Ovary (tissue), 3 donors: ENCODE results near the gene VWA7.

Experiments
- EP300 ChIP-seq: sonication (generic); formaldehyde crosslinking; IDR thresholded peaks from one replicate; pipeline ENCODE4 v1.6.1; 2017; ENCODE audit warnings: antibody characterized with exemption
- POLR2A ChIP-seq: fragments of 450-650 bp; IDR thresholded peaks from one replicate; pipeline ENCODE4 v1.6.1; 2017; ENCODE audit warnings: antibody characterized with exemption, mild to moderate bottlenecking, moderate library complexity
- TF ChIP-seq, protein P1 (sequence below), 3 donors: fragments of 450-650 bp in 2 of 3; fragments of 200-600 bp in 1 of 3; IDR thresholded peaks; one replicate each; pipeline versions ENCODE4 v1.5.1 to v1.8.0; 2016 to 2022; ENCODE audit warnings: antibody characterized with exemption in 3 of 3, mild to moderate bottlenecking in 1 of 3
- donor health status: DM: no; HTN: no; CAD: no.

DNA sequence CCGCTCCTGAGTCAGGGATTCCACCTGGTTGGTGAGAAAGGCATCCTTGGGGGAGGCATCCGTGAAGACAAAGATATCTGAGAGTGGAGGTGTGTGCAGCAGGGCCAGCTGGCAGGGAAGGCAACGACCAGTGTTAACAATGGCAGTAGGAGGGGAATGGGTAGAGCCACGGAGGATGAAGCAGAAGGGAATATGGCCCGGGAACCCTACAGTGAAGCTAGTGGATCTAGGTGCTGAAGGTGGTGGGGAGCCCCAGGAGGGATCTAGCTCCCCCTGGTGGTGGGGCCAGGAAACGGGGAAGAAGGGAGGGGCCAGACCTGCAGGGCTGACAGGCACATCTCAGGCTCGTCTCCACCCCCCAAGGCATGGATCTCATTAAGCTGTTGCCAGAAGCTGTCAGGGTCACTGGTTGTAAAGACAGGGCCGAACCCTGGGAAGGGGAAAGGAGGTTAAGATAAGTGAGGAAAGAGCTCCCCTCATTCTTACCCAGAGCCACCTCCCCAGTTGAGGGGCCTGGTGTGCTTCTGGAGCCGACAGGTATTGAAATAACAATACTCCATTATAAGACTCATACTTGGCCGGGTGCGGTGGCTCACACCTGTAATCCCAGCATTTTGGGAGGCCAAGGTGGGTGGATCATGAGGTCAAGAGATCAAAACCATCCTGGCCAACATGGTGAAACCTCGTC lies 7.3 kb downstream of the VWA7 start:
- TF ChIP-seq POLR2A = no peak
- TF ChIP-seq, protein P1, sequence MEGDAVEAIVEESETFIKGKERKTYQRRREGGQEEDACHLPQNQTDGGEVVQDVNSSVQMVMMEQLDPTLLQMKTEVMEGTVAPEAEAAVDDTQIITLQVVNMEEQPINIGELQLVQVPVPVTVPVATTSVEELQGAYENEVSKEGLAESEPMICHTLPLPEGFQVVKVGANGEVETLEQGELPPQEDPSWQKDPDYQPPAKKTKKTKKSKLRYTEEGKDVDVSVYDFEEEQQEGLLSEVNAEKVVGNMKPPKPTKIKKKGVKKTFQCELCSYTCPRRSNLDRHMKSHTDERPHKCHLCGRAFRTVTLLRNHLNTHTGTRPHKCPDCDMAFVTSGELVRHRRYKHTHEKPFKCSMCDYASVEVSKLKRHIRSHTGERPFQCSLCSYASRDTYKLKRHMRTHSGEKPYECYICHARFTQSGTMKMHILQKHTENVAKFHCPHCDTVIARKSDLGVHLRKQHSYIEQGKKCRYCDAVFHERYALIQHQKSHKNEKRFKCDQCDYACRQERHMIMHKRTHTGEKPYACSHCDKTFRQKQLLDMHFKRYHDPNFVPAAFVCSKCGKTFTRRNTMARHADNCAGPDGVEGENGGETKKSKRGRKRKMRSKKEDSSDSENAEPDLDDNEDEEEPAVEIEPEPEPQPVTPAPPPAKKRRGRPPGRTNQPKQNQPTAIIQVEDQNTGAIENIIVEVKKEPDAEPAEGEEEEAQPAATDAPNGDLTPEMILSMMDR (IDR thresholded peaks at IDR 0.05) = no peak
- no peak for TF ChIP-seq EP300
